ENCODE measurements around the gene CDK6.

- TF ChIP-seq, protein P1, sequence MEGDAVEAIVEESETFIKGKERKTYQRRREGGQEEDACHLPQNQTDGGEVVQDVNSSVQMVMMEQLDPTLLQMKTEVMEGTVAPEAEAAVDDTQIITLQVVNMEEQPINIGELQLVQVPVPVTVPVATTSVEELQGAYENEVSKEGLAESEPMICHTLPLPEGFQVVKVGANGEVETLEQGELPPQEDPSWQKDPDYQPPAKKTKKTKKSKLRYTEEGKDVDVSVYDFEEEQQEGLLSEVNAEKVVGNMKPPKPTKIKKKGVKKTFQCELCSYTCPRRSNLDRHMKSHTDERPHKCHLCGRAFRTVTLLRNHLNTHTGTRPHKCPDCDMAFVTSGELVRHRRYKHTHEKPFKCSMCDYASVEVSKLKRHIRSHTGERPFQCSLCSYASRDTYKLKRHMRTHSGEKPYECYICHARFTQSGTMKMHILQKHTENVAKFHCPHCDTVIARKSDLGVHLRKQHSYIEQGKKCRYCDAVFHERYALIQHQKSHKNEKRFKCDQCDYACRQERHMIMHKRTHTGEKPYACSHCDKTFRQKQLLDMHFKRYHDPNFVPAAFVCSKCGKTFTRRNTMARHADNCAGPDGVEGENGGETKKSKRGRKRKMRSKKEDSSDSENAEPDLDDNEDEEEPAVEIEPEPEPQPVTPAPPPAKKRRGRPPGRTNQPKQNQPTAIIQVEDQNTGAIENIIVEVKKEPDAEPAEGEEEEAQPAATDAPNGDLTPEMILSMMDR (conservative IDR thresholded peaks at IDR 0.05 in 1 of 2, IDR thresholded peaks at IDR 0.05 in 1 of 2; ENCODE audit: extremely low read depth in 1 of 2, insufficient read depth in 1 of 2, low read depth in 1 of 2, low read length in 2 of 2), result no peak
- no peak for TF ChIP-seq EZH2 (IDR thresholded peaks at IDR 0.05; ENCODE audit: borderline replicate concordance, low read length)
Observed at GRCh38 chr7:92727755-92728154, 108.6 kb downstream of the CDK6 start.

All from mammary epithelial cell (primary cell).